HG02885 (cell line): ENCODE measurements around the gene CTNND2.
"Not testable (repeated sequence)": the region's sequence is repeated elsewhere in the genome, so short reads cannot be mapped to it uniquely, and the experiment has no call there.

Experiments
- ATAC-seq: cut with Tn5 transposase; IDR thresholded peaks from one replicate; pipeline ENCODE4 v1.9.1; 2021; ENCODE audit warnings: mild to moderate bottlenecking; ENCODE audit not compliant: unreplicated experiment, poor library complexity

CTNND2 gene

GRCh38 chr5:11075035-11075805 is 829.0 kb downstream of the CTNND2 start:
- no peak for ATAC-seq

- no peak for ATAC-seq
Measured at GRCh38 chr5:11072568-11072967, 831.7 kb downstream of the CTNND2 start.

- ATAC-seq, result no peak
Measured at GRCh38 chr5:11072076-11072475, 832.2 kb downstream of the CTNND2 start.

- ATAC-seq, result no peak
Measured at GRCh38 chr5:11069041-11069440, 835.2 kb downstream of the CTNND2 start.

GRCh38 chr5:11065723-11066122 is 838.5 kb downstream of the CTNND2 start:
- ATAC-seq, result not testable (repeated sequence)

GRCh38 chr5:11064763-11065450 is 839.3 kb downstream of the CTNND2 start:
- no peak for ATAC-seq

GRCh38 chr5:11062397-11062796 is 841.8 kb downstream of the CTNND2 start:
- no peak for ATAC-seq

GRCh38 chr5:11056560-11056959 is 847.7 kb downstream of the CTNND2 start:
- no peak for ATAC-seq

GRCh38 chr5:11054014-11054413 is 850.2 kb downstream of the CTNND2 start:
- ATAC-seq, result no peak

GRCh38 chr5:11052871-11053270 is 851.4 kb downstream of the CTNND2 start:
- ATAC-seq, result no peak

GRCh38 chr5:11050596-11051304 is 853.5 kb downstream of the CTNND2 start:
- no peak for ATAC-seq

- peak; percentile 54 for ATAC-seq
Measured at GRCh38 chr5:11048760-11049159, 855.5 kb downstream of the CTNND2 start.

- ATAC-seq, result no peak
Measured at GRCh38 chr5:11047625-11048024, 856.6 kb downstream of the CTNND2 start.

- ATAC-seq, result no peak
Measured at GRCh38 chr5:11047030-11047429, 857.2 kb downstream of the CTNND2 start.

GRCh38 chr5:11046160-11046559 is 858.1 kb downstream of the CTNND2 start:
- no peak for ATAC-seq

GRCh38 chr5:11045411-11045810 is 858.8 kb downstream of the CTNND2 start:
- ATAC-seq, result no peak

GRCh38 chr5:11044581-11044980 is 859.7 kb downstream of the CTNND2 start:
- no peak for ATAC-seq

GRCh38 chr5:11043881-11044280 is 860.4 kb downstream of the CTNND2 start:
- ATAC-seq, result no peak

- no peak for ATAC-seq
Measured at GRCh38 chr5:11040345-11040744, 863.9 kb downstream of the CTNND2 start.

- no peak for ATAC-seq
Measured at GRCh38 chr5:11038772-11039171, 865.5 kb downstream of the CTNND2 start.

- ATAC-seq, result no peak
Measured at GRCh38 chr5:11037941-11038340, 866.3 kb downstream of the CTNND2 start.
